ENCODE results near the gene HORMAD2.
"Not testable (repeated sequence)": the region's sequence is repeated elsewhere in the genome, so short reads cannot be mapped to it uniquely, and the experiment has no call there.

Gene HORMAD2

DNA sequence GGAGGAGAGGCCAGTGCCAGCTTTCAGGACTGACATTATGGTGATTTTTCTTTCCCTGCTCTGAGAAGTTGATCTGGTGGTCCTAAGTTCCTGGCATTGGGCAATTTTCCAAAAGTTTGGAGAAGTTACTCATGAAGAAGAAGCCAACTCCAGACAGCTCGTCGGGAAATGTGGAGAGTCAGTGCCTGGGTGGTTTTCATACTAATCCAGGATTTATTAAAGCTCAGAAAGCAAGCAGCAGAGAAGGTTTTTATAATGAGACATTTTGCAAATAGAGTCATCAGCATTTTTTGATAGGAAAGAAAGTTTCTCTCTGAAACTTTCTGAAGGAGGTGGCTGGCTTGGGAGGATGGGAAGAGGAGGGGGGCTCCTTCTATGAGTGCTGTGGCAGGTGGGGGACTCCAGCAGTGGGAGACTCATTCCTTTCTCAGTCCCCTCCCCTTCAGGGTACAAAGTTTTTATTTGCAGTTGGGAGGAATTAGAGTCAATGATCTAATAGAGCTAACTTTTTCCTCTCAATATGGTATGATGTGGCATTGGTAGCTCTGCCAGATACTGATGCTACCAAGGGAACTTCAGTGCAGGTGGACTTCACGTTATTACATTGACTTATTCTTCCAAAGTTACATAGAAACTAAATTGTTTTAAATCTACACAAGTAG, 110.9 kb downstream of the HORMAD2 start:
- DNase-seq (ENCODE audit: low read depth), result no peak

DNA sequence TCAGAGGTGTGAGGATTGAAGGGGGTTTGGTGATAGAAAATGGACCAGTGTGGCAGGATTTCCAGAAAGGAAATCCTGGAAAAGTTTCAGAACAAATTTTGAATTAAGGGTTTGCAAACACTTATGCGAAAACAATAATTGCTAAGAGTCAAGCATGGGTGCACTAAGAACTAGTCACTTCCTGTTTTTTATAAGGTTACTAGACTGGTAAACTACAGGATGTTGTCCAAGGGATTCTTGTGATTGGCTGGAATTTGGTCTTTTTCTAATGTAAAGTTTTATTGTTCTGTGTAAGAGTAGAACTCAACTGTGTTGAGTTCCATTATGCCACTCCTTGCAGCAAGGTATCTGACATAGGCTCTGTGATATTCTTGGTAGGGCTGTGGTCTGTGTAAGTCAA, 112.2 kb downstream of the HORMAD2 start:
- DNase-seq (ENCODE audit: low read depth), result no peak

DNA sequence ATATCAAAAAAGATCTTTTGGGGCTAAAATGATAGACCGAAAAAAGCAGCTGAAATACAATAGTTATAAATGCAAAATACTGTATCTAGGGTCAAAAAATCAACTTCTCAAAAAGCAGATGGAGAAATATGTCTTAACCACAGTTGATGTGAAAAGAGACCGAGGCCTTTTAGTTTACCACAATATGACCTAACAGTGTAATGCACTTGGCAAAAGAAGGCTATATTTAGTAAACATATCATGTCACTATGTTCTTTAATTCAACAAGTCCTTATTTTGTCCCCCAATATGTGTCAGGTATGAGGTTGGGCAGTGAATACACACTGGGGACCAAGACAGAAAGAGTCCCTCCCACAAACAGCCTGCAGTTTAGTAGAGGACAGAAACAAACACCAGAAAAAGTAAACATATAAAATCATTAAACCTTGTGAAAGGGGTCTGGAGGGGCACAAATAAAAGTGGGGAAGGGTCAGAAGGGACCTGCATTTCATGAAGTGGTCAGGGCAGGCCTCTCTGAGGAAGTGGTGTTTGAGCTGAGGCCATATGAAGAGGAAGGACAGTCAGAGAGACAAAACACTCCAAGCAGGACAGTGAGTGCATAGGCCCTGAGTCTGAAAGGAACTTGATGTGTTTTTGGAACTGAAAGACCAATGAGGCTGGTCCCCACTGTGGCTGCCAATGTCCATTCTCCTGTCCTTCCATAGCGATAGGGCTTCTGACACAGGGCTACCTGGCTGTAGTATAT, 112.9 kb downstream of the HORMAD2 start:
- DNase-seq (ENCODE audit: low read depth), result no peak

DNA sequence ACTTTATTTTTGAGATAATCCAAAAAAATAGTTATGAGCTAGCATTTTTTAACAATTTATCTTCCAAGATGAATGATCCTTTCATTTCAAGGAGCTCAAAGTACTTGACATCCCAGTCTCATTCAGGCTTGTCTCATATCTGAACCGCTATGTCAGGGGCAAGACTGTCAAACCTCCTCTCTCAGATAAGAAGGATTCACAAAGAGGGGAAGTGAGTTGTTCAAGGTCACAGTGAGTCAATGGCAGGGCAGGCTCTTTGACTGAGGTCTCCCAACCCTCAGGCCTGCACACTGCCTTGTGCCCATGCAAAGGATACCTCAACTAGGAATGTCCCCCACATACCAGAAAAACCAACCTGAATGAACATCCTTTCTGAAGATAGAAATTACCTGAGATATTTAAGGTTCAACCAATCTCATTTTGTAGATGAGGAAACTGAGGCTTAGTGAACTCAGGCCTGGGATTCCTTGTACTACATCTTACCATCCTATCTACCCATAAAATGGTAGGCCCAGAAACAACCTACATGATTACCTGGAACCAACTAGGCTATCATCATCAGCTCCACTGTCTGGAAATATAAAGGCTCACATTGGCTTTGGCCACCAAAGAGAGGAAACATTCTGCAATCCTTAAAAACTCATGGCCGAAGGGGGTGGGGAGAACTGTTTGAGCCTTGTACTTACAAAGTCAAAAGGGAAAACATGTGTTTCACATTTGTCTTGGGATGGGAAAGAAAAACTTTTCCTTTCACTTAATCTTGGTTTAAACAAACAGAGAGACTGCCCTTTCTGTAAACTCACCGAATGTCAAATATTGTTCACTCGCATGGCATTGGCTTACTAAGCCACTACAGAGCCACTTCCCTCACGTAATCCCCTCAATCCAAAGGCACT, 115.2 kb downstream of the HORMAD2 start:
- DNase-seq (ENCODE audit: low read depth), result no peak

DNA sequence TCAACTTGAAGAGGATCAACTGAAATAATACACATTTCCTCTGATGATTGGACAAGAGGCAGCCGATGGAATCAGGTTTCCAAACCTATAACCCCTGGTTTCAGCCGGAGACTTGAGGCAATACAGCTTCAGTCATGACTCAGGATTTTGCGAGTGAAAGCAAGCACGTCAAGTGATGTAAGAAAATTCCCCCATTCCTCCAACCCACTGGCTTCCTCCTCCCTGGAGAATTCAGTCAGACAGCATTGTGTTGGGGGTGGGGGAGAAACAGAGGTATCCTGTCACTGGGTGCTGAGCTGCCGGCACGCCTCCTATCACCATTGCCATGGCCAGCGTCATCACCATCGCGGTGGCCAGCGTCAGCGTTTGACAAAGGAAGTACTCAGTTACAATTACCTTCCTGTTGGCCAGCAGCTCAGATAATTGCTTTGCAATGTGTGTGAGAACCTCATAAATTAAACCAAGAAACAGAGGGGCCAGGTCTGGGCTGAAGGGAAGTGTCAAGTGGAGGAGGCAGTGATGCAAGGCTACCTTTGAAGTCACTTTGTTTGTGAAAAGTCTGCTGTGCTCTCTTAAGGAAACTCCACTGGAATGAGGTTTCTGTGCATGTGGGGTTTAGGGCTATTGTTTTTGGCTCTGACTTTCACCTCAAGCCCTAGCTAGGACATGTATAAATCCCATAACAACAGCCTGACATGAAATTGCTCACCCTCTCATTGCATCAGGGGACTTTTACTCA, 116.0 kb downstream of the HORMAD2 start:
- DNase-seq (ENCODE audit: low read depth), result peak; percentile 54

DNA sequence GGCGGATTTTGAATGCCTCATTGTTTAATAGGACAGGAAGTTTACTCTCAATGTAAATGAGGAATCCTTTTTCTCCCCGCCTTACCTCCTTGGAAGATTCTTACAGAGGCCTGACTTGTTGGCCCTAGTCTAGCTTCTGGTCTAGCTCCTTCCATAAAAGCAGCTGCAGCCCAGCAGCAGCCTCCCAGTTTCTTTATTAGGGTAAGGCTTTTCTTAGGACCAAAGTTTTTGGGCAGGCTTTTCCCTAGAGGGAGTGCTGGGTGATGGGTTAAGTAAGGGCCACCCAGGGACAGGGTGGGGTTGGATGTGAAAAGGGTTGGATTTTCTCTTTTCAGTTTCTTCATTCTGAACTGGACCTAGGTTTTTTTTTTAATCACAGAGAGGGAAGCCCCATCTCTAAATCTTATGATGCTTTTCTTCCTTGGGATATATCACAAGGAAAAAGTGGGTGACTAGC, 116.6 kb downstream of the HORMAD2 start:
- no peak for DNase-seq (ENCODE audit: low read depth)

DNA sequence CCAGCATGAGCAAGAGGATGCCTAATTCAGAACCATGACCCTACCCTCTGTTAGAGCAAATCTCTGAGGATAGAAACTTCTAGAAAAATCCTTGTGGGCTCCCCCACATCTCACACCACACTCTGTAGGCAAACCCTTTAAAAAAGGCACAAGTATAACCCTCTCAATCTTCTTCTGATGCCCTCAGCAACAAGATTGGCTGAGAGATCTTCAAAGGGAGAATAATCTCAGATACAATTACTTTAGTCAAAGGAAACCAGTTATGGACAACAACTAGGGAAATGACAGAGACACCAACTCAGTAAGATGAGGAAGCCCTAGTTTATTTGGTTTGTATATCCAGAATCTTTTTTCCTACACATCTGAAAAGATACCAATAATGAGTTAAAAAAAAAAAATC, 117.1 kb downstream of the HORMAD2 start:
- no peak for DNase-seq (ENCODE audit: low read depth)

DNA sequence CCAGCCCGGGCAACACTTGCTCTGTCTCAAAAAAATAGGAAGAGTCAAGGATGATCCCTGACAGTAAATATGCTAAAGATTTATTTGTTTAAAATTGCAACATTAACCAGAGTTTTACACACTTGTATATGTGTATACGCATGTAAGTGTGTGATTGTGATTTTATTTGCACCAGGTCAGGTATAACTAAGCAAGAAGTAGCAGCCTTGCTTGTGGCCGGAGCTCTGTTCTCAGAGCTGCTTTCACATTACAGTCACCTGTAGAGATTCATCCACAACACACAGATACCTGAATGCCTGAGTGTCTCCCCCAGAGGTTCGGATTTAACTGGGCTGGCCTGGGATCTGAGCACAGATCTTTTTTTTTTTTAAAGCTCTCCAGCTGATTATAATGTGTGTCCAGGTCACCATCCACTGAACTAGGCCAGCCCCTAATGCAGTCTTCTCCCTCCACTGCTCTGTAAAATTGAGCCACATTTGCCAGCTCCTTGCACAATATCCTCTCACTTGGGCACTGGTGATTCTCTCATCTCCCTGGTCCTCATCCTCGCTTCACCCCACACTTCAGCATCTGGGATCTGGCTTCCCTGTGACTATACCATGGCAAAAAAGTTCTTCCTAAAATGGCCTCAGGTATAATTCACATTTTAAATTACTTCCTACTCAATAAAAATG, 118.0 kb downstream of the HORMAD2 start:
- no peak for DNase-seq (ENCODE audit: low read depth)

DNA sequence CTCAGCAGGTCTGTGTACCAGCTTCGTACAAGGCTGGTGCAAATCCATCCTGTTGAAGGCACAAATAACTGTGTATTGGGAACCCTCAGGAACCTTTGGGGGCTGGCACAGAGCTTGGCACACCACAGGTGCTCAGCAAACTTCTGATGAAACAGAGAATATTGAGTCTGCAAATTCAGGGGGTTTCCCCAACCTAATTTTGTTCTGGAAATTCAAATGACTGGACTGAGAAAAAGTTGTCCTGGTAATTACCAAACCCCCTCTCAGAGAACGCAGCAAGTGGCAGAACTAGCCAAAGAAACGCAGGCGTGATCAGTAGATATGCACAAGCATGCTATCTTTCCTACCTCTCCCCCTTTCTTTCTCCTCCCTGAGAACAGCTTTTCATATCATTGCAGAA, 118.7 kb downstream of the HORMAD2 start:
- DNase-seq (ENCODE audit: low read depth), result no peak

DNA sequence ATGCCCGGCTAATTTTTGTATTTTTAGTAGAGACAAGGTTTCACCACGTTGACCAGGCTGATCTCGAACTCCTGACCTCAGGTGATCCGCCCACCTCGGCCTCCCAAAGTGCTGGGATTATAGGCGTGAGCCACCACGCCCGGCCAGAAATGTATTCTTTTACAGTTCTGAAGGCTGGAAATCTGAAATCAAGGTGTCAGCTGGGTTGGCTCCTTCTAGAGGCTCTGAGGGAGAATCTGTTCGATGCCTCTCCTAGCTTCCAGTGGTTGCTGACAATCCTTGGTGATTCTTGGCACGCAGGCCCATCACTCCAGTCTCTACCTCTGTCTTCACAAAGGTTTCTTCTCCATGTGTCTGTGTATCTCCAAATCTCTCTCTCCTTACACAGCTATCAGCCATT, 120.6 kb downstream of the HORMAD2 start:
- DNase-seq (ENCODE audit: low read depth), result not testable (repeated sequence)

DNA sequence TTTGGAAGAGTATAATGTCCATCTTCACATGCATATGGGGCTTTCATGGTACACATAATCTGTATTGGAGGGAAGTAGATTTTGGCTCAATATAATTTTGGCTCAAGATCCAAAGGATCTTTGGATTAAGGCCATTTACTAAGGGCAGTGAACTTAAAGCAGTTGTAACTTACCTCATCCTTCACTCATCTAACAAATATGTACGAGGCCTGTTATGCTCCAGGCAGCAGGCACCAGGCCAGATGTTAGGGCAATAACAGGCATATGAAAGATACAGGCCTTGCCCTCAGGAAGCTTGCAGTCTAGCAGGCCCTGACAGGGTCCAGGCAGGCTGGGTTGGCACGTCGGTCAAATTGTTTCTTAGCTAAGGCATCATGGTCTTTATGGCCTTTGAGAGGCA, 121.7 kb downstream of the HORMAD2 start:
- no peak for DNase-seq (ENCODE audit: low read depth)

DNA sequence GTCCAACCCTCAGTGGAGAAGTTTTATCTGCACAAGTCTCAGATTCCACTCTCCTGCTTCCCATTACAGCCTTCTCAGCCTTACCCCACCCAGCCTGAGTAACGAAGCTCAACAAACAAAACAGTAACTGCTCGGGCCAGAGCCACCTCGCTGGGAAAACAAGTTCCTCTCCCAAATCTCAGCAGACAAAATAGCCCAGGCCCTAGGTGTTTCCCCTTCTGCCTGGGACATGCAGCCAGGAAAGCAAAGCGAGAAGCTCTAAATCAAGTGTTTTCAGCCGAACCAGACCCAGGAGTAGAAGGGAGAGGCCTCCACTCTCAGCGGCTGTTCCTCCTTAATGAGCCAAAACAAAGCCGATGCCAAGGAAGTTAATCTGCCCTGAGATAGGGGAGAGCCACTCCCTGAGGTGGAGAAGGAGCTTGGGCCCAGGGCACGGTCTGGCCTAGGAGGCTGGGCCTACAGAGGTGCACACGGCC, 122.3 kb downstream of the HORMAD2 start:
- no peak for DNase-seq (ENCODE audit: low read depth)

DNA sequence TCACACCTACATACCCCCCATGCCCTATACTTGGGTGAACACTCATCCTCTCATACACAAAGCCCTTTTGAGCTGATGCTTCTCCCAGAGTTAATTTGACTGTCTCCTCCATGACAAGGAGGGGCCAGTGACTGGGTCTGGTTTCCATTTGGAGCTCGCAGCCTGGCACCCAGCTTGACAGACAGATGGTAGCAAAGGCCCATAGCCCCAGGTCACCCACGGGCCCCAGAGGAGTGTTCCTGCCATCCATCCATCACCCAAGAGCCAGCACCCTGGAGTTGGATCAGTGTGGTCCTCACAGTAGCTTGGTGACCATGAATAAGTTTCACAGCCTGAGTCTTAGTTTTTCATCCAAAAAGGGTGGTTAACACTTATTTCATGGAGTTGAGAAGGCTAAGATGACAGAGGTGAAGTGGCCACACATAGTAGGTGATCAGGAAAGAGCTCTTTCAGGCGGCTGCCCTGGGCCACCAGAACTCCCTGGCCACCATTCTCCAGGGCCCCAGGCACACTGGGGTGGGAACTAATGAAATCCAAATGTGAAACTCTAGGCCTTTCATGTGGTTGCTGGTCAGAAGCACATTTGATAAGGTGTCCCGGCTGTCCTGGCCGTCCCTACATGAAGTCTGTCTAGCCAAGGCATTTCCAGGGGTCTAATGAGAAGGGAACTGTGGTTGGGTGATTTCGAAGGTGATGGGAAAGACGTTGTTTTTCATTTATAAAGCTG, 123.9 kb downstream of the HORMAD2 start:
- DNase-seq (ENCODE audit: low read depth), result no peak

DNA sequence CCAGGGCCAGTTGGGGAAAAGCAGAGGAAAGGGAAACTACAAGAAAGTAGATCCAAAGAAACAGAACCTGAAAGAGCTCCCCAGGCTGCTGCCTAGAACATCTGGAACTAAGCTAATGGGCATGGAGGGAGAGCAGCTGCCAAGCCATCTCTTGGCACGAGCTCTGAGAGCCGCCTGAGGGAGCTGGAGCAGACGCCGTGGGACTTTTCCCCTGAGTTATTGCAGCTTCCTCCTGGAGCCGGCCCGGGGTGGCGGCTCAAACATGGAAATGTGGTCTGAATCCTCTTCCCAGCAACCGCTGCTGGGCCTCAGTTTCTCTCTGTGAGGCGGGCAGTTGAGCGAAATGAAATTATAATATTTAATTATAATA, 124.5 kb downstream of the HORMAD2 start:
- DNase-seq (ENCODE audit: low read depth), result no peak

DNA sequence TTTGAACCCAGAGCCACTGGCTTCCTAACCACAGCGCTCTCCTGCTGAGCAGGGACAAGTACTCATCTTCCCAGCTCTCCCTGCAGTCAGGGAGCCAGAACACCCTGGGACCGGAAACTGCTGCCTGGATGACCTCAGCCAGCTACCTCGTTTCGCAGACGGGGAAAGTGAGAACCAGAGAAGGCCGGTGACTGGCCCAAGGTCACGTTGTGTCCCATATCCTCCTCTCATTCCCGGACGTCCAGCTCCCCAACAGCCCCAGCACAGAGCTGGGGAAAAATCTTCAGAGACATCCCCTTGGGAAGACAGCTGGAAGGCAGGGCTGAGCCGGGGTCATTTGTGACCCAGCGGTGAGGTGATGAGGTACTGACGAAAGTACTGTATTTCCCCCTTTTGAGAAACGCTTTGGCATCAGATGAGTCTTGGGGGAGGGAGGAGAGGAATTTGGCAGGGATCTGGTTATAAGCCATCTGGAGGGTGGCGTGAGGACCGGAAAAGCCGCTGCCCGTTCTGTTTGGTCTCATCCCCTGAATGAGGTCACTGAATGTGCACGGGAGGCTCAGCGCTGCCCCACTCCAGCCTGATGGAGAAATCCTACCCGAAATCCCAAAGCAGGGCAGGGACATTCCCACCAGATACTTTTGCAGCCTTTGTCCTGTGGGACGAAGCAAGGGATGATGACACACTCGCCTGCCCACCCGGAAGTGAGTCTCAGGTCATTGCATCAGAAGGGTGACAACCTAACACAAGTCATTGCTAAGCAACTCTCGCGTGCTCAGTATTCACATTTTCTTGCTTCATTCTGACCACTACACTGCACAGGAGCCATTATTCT, 125.2 kb downstream of the HORMAD2 start:
- no peak for DNase-seq (ENCODE audit: low read depth)

DNA sequence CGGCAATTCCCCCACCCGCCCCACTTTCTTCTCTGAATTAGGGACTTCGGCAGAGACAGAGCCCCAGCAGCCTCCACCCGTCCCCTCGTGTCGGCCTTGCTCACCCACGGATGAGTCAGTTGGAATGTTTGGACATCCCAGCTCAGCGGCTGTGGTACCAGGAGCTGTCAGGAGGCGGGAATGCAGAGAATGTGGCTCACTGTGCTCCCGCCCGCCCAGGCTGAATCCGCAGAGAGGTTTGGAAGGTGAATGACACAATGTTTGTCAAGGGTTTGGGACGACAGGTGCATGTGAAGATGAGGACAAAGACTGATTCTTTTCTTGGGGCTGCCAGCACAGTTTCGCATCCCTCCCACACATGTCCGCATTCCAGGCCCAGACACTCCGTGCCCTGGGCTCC, 126.7 kb downstream of the HORMAD2 start:
- no peak for DNase-seq (ENCODE audit: low read depth)

DNA sequence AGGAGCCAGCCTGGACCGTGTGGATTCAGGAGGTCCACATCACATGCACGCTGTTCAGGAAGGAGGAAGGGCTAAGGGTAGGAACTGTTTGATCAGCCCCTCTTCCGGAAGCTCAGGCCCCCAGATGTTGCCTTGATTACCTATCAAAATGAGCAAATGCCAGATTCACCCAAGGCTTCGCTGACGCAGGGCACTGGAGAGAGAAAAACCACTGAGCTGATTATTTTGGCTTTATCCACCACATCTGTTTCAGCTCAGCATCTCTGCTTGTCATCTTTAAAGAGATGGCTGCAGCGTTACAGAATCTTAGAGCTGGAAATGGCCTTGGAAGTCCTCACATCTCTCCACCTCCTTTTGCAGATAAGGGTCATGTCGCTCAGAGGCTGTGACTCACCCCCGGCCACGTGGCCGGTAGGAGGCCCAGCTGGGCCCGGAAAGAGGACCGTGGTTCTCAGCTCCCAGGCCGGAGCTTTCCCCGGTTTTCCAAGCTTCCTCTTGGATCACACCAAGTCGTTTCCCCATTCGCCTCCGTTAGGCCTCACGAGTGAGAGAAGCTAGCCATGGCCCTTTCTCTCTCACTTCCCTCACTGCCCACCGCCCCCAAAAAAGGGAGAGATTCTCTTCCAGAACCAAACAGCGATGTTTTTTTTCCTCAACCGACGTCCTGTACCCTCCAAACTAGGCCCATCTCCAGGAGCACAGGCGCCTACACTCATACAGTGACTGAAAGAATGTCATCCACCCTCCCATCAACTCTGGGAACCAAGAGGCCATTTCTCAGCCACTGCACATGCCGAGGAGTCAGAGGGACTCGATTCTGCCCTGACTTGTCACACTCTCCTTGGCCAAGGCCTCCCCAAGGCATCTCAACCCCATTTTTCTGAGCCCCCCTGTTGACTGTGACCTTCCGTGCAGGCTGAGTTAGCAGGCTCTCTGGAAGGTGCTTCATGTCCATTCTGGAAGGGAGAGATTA, 128.7 kb downstream of the HORMAD2 start:
- no peak for DNase-seq (ENCODE audit: low read depth)

DNA sequence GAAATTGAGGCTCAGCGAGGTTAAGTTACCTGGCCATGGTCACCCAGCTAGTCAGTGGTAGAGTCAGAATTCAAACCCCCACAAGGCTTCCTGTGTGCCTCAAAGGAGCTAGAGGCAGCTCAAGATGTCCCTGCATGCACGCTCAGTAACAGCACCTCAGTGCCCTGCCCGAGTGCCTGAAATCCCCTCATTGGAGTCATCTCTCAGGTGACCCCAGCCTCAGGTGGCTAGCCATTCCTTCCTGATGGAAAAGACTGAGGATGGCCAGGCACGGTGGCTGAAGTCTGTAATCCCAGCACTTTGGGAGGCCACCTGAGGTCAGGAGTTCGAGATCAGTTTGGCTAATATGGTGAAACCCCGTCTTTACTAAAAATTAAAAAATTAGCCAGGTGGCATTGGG, 129.4 kb downstream of the HORMAD2 start:
- no peak for DNase-seq (ENCODE audit: low read depth)
